HG03196 (cell line): ENCODE results near the gene NPAS1.
"Not testable (repeated sequence)": the region's sequence is repeated elsewhere in the genome, so short reads cannot be mapped to it uniquely, and the experiment has no call there.

ENCODE experiments used
- ATAC-seq: cut with Tn5 transposase; IDR thresholded peaks from one replicate; pipeline ENCODE4 v1.9.1; 2021; ENCODE audit not compliant: unreplicated experiment

The NPAS1 gene

DNA sequence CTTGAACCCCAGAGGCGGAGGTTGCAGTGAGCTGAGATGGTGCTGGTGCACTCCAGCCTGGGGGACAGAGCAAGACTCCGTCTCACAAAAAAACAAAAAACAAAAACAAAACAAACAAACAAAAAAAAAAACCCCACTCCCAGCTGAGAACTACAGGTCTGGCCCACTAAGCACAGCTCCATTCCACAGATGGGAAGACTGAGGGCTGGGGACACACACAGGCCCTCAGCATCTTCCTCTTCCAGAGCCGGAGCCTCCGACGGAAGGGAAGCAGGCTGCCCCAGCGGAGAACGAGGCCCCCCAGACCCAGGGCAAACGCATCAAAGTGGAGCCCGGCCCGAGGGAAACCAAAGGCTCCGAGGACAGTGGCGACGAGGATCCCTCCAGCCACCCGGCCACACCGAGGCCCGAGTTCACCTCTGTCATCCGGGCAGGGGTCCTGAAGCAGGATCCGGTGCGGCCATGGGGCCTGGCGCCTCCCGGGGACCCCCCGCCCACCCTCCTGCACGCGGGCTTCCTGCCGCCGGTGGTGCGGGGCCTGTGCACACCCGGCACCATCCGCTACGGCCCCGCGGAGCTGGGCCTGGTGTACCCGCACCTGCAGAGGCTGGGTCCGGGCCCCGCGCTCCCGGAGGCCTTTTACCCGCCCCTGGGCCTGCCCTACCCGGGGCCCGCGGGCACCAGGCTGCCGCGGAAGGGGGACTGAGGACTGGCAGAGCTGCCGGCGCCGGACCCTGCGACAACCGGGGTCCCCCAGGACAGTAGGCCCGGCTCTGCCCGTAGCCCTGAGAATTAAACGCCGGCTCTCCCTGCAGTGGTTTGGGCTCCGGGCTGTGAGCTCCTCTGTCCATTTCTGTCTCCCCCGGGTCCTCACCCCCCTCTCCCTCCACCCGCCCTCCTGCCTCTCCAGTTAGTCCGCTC, 25.6 kb downstream of the NPAS1 start:
- ATAC-seq, result no peak

- no peak for ATAC-seq
These were observed 26.3 kb downstream of the NPAS1 start for GRCh38 chr19:47045867-47046470.

GRCh38 chr19:47047272-47047762, 27.7 kb downstream of the NPAS1 start:
- ATAC-seq, result no peak

DNA sequence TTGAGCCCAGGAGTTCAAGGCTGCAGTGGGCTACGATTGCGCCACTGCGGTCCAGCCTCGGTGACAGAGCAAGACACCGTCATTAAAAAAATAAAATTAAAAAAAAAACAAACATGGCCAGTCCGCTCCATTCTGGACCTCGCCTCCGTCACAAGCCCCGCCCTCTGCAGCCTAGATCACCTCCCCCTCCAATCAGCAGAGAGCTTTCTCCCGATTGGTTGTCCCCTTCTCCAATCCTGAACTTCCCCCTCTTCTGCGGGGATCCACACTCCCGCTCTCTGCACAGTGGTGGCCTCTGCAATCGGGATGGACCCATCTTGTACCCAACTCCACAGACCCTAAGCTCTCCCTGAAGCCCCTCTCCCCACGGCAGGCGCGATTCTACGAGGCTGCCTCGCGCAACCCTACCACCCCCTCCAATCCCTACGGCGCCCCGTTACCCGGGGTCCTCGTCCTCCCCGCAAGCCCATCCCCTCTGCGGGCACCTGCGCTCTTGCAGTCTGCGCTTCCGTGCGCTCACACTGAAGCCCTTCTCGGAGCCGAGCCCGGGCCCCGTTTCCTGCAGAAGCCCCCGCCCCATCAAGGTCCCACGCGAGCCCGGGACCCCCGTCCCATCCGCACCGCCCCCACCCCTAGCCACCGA, 28.2 kb downstream of the NPAS1 start:
- ATAC-seq, result peak; percentile 37

DNA sequence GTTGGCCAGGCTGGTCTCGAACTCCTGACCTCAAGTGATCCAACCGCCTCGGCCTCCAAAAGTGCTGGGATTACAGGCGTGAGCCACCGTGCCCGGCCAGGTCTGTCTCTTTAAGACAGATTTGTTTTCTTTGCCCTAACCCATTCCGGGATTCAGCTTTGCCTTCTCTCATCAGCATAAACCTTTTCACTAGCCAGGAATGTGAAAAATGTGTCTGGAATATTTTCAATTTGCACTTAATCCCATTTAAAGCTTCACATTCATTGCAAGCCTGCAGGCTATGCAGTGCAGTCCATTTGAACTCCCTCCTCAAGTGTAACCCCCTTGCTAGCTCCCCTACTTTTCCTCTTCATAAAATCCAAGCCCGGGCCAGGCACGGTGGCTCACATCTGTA, 29.7 kb downstream of the NPAS1 start:
- no peak for ATAC-seq

- ATAC-seq, result not testable (repeated sequence)
These were observed 30.9 kb downstream of the NPAS1 start for GRCh38 chr19:47050562-47050961.

DNA sequence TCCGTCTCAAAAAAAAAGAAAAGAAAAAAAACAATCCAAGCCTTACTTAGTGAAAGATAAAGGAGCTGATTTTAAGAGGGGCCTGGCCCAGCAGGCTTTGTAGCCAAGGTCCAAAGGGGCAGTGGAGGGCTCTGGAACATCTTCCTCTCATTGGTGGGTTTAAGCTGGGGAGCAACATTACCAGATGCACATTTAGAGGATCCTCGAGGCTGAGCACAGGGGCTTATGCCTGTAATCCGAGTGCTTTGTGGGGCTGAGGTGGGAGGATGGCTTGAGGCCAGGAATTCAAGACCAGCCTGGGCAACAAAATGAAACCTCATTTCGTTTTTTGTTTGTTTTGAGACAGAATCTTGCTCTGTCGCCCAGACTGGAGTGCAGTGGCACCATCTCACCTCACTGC, 36.8 kb downstream of the NPAS1 start:
- ATAC-seq, result no peak

DNA sequence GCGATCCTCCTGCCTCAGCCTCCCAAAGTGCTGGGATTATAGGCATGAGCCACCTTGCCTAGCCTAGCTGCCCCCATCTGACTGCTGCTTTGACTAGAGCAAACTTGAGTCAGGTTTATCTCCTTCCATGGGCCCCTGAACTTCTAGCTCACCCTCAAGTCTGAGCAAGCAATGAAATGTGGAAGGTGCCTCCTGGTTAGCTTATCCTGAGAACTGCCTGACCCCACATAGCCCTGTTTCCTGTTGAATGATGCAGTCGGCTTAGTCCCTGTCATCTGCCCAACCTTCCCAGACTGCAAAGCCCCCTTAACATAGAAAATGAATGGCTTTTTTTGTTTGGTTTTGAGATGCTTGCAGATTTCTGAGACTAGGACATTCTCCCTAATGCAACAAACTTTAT, 37.7 kb downstream of the NPAS1 start:
- ATAC-seq, result no peak

- no peak for ATAC-seq
These were observed 39.0 kb downstream of the NPAS1 start for GRCh38 chr19:47058621-47059022.

DNA sequence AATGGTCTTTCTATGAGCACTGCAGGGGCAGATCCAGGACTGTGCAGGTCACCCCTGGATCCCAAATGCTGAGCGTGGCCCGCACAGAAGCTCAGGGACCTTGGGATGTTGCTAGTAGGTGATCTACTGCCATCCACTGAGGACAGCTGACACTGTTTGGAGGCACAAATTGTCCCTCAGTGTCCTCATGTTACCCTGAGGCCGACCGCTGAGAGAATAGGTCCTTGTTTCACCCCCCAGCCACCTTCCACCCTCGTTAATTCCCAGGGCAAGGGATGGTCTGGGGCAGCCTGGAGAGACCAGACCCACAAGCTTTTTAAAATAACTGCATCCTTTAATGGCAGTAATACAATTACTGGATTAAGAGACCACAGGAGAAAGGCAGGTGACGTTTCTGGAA, 44.2 kb downstream of the NPAS1 start:
- ATAC-seq, result no peak

DNA sequence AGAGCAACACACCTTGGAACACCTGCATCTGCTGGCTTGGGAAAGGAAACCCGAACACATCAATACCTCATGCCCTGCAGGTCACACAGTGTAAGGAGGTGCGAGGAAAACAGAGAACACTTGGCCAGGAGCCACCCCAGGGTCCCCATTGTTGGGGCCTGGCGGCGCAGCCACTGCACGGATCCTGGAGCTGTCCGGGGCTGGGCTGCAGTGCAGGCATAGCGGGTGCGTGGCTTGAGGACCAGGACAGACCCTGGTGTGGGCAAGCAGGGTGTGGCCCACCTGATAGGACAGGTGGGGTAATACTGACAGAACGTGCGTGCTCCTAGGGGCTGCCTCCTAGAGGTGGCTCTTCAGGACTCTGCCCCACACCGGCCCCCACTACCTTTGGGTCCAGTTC, 45.6 kb downstream of the NPAS1 start:
- no peak for ATAC-seq

GRCh38 chr19:47066376-47067214, 47.0 kb downstream of the NPAS1 start:
- no peak for ATAC-seq

- no peak for ATAC-seq
These were observed 47.7 kb downstream of the NPAS1 start for GRCh38 chr19:47067215-47067847.

DNA sequence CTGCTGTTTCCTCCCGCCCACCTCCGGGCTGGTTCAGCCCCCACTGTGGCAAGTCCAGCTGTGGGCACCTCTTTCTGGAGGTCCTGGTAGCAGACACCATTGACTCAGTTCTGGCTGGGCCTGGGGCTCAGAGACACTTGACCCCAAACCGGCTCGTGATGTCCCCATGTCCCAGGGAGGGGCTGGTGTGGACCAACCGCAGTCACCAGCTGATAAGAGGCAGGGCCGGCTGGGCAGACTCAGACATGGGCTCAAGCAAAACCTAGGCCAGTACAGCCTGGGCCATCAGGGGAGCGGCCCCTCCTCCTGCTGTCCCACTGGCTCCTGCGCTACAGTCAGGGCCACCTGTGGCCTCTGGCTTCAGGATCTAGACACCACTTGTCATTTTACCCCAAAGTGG, 48.6 kb downstream of the NPAS1 start:
- ATAC-seq, result no peak

DNA sequence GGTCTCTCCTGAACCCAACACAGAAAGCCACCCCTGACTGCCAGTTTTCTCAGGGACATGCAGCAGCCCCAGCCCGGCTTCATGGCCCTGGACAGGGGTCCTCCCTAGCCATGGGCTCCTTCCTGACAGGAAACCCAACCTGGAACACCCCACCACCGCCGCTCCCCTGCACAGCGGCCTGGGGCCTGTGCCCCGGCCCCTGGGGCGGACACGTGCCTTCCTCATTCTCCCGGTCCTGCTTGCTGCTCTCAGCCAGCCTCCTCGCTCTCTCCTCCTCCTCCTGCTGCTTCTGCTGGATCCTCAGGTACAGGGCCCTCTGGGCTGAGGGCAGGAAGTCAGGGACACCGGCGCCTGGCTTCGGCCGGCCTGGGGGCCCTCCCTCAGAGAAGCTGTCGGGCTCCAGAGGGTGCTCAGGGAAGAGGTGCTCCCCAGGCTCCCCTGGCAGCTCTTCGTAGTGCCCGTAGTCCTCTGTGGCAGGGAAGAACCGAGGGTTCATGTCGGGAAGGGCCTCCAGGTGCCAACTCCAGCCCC, 49.3 kb downstream of the NPAS1 start:
- ATAC-seq, result no peak

DNA sequence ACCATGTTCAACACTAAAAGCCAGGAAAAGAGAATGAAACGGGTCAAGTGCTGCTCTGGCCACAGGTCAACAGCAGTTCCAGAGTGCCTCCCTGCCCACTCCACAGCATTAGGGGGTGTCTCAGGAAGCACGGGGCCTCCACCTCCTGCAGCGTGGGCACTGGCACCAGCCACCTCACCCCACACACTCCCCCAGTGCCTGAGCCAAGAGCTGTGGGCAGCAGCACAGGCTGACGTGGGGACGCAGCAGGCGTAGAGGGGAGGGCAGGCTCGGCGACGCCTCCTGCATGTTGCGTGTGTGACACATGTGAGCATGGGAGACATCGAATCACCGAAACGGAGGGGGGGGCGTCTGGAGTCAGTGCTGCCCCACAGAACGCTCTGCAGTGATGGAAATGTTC, 50.2 kb downstream of the NPAS1 start:
- no peak for ATAC-seq

DNA sequence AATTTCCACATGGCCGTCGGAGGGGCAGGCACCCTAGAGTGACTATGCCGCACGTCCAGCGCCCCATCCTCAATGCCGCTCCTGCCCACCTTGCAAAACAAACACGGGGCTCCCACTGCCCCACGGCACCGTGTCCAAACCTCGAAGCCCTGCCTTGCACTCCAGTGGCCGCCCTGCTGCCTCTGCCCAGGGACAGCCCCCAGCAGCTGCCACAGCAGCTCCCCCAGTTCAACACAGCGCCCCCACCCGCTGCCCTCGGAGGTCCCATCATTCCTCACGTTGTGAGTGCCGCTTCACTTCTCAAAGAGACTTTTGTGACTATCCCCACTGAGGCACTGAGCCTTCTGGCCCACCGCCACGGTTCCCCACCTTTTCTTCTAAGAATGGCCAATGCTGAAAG, 51.1 kb downstream of the NPAS1 start:
- no peak for ATAC-seq

DNA sequence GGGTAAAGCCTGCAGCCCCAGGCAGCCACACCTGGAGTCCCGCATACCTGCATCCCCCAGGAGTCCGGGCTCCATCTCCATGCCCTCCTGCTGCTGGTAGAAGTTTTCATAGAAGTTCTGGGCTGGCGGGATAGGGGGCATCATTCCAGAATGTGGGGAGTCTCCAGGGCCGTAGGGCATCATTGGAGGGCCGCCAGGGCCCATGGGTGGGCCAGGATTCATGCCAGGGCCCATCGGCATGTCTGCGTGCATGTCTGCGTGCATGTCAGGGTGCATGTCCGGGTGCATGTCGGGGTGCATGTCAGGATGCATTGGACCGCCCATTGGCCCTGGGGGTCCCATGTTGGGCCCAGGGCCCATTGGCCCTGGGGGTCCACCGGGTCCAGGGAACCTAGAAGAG, 52.1 kb downstream of the NPAS1 start:
- ATAC-seq, result no peak

- ATAC-seq, result no peak
These were observed 52.7 kb downstream of the NPAS1 start for GRCh38 chr19:47072323-47072722.

DNA sequence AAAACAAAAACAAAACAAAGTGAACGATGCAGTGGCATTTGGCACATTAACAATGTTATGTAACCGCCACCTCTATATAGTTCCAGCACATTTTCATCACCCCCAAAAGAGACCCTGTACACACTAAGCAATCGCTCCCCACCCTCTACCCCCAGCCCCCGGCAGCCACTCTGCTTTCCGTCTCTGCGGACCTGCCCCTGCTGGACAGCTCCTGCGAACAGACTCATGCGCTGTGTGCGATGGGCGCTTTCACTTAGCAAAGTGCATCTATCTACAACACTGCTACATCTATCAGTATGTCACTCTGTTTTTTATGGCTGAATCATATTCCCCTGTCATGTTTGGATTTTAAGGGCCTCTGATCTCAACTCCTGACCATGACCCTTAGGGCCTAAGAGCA, 53.9 kb downstream of the NPAS1 start:
- ATAC-seq, result no peak
